Measurements from ENCODE around the gene FAM174B. TPM values are rescaled to one million over a fixed set of nuclear protein-coding genes. Genes with fewer than 3 reads are reported as not detected.
"Not testable (repeated sequence)": the region's sequence is repeated elsewhere in the genome, so short reads cannot be mapped to it uniquely, and the experiment has no call there.

FAM174B gene
- total RNA-seq, 1 donor from 2014 or later, result 9.6 TPM

DNA sequence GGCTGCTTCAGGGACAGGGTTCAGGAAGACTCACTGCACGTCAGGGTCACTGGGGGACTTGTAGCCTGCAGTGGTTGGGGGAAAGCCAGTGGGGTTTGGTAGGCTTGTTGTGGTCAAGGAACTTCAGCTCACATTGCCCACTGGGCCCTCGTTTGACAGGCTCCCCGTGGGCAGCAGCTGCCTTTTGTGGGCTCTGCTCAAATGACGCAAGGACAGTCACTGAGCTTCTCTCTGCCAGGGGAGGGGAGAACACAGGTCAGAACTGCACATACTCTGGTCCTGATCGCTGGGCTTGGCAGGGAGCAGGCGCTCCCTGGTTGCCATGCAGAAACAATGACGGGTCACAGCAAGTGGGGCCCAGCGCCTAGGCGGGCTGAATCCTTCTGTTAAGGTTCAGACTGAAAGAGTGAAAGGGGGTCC, 45.5 kb downstream of the FAM174B start:
- DNase-seq (ENCODE audit: low read depth), result no peak
- TF ChIP-seq, protein P1, sequence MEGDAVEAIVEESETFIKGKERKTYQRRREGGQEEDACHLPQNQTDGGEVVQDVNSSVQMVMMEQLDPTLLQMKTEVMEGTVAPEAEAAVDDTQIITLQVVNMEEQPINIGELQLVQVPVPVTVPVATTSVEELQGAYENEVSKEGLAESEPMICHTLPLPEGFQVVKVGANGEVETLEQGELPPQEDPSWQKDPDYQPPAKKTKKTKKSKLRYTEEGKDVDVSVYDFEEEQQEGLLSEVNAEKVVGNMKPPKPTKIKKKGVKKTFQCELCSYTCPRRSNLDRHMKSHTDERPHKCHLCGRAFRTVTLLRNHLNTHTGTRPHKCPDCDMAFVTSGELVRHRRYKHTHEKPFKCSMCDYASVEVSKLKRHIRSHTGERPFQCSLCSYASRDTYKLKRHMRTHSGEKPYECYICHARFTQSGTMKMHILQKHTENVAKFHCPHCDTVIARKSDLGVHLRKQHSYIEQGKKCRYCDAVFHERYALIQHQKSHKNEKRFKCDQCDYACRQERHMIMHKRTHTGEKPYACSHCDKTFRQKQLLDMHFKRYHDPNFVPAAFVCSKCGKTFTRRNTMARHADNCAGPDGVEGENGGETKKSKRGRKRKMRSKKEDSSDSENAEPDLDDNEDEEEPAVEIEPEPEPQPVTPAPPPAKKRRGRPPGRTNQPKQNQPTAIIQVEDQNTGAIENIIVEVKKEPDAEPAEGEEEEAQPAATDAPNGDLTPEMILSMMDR (conservative IDR thresholded peaks at IDR 0.05; ENCODE audit: low read depth, low read length), result no peak
- H3K4me3 ChIP-seq (ENCODE audit: low read depth, low read length), result no peak overlapping the region

DNA sequence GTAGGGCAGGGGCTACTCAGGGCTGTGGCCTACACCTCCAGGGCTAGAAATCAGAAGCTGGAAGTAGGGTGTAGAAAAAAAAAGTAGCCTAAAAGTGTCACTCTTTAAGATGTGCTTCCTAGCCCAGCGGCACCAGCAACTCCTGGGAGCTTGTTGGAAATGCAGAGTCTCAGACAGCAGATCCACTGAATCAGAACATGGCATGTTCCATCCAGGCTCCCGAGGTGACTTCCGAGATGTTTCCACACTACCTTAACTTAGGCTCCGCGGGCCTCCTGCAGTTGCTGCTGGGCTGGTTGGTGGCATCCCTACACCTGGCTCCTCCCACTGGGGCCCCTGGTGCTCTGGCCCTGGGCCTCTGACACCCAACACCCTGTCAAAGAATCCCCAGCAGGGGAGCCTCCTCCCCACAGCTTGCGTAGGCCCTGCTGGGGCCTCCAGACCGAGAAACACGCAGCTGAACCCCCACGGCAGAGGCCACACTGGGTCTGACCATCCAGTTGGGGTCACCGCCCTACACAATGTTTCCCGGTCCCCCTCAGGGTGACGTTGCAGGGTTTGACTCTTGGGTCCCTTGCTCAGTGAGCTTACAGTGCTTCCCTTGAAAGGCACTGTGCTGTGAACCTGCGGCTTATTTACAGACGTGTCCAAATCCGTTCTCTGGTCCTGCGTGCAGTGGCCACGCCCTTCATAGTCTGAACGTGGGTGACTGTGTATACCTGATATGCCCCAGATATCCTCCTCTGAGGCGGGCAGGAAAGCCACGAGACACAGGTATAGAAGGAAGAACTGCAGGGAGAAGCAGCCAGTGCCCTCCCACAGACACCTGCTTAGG, 46.5 kb downstream of the FAM174B start:
- no peak overlapping the region for H3K4me3 ChIP-seq (ENCODE audit: low read depth, low read length)
- no peak for DNase-seq (ENCODE audit: low read depth)
- TF ChIP-seq, protein P1 (conservative IDR thresholded peaks at IDR 0.05; ENCODE audit: low read depth, low read length), result no peak

GRCh38 chr15:92606836-92607150, 48.8 kb downstream of the FAM174B start:
- not testable (repeated sequence) for H3K4me3 ChIP-seq (ENCODE audit: low read depth, low read length); DNase-seq (ENCODE audit: low read depth)

- no peak for DNase-seq (ENCODE audit: low read depth)
- no peak overlapping the region for H3K4me3 ChIP-seq (ENCODE audit: low read depth, low read length)
- TF ChIP-seq, protein P1 (conservative IDR thresholded peaks at IDR 0.05; ENCODE audit: low read depth, low read length), result no peak
Measured at GRCh38 chr15:92606126-92606835, 49.3 kb downstream of the FAM174B start.

DNA sequence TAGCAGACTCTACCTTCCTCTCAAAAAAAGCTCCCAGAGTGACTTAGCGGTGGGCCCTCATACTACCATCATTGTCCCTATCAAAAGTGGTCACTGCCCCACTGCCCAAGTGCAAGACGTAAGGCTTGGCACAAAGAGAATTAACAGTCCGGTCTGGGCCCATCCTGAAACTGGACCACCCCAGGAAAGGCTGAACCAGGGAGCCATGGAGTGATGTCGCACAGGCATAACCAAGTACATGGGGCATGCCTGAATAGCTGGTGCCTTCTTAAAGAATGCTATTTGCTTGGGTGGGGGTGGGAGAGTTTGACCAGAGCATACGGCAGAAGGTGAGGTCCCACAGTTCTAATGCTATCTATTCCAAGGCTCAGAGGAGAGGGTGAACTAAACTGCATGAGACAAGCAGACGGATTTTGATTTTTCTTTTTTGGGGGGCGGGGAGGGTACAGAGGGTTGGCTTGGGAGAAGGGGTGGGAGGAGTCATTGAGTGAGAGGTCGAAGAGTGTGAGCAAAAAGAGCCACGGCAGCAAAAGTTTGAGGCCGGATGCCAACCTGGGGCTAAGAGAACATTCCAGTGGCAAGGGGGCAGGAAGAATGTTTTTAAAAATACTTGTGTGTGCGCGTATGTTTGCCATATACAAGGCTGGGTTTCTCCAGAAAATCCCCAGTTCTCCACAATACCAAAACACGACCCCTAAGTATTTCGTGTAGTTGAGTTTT, 50.2 kb downstream of the FAM174B start:
- H3K4me3 ChIP-seq (ENCODE audit: low read depth, low read length), result no peak overlapping the region
- TF ChIP-seq, protein P1 (conservative IDR thresholded peaks at IDR 0.05; ENCODE audit: low read depth, low read length), result no peak
- no peak for DNase-seq (ENCODE audit: low read depth)

- no peak for DNase-seq (ENCODE audit: low read depth)
- no peak overlapping the region for H3K4me3 ChIP-seq (ENCODE audit: low read depth, low read length)
- TF ChIP-seq, protein P1 (conservative IDR thresholded peaks at IDR 0.05; ENCODE audit: low read depth, low read length), result no peak
Measured at GRCh38 chr15:92603743-92604470, 51.7 kb downstream of the FAM174B start.

- DNase-seq (ENCODE audit: low read depth), result no peak
- TF ChIP-seq, protein P1 (conservative IDR thresholded peaks at IDR 0.05; ENCODE audit: low read depth, low read length), result no peak
- no peak overlapping the region for H3K4me3 ChIP-seq (ENCODE audit: low read depth, low read length)
Measured at GRCh38 chr15:92603278-92603677, 52.3 kb downstream of the FAM174B start.

Data from epithelial cell of proximal tubule (primary cell).